GM12892 (cell line): ENCODE data around the gene BCL11B.

ENCODE experiments used
- POLR2A ChIP-seq: IDR thresholded peaks from 2 replicates; pipeline ENCODE4 v1.6.1; 2011; ENCODE audit warnings: low read depth, low read length, control low read depth
- POLR2AphosphoS5 ChIP-seq: IDR thresholded peaks from 2 replicates; pipeline ENCODE4 v1.6.1; 2011; ENCODE audit warnings: low read depth, low read length, control low read depth
- TAF1 ChIP-seq: IDR thresholded peaks from 2 replicates; pipeline ENCODE4 v1.6.1; 2011; ENCODE audit warnings: low read depth, mild to moderate bottlenecking, control low read depth, low read length, borderline replicate concordance

GRCh38 chr14:99208318-99208717 lies 63.7 kb downstream of the BCL11B start:
- TF ChIP-seq TAF1 (no peak), POLR2AphosphoS5 (no peak), POLR2A (no peak)
